MCF 10A (cell line): ENCODE data around the gene APOA1. TPM values are rescaled to one million over a fixed set of nuclear protein-coding genes. Genes with fewer than 3 reads are reported as not detected.
A peak's percentile ranks its signal among the peaks of the same experiment; 100 is the strongest.

Experiments
- BruUV-seq: library from RNA; stranded (reverse); fragments of 400-500 nt; replicated peaks from 2 replicates; lab custom pipeline; 2021; lab: Mats Ljungman, UMichigan
- CTCF ChIA-PET: fragments of 300-600 bp; sonication (Branson Sonifier 250); formaldehyde crosslinking; extraction: SDS; loops from one replicate; lab custom pipeline; 2021; ENCODE audit warnings: antibody characterized with exemption, inconsistent platforms; lab: Yijun Ruan, JAX
- POLR2A ChIA-PET: fragments of 300-600, 350-650 bp; sonication (Branson Sonifier 250); formaldehyde crosslinking; extraction: SDS; loops from one replicate; lab custom pipeline; 2020; ENCODE audit warnings: antibody characterized with exemption, inconsistent platforms; lab: Yijun Ruan, JAX
- DNase-seq: peaks from one replicate; pipeline ENCODE4 v3.0.0-alpha.2; 2018; ENCODE audit not compliant: unreplicated experiment
- H3K27ac Mint-ChIP-seq: one replicate; pipeline ENCODE4 v1.8.0; 2022; ENCODE audit warnings: mild to moderate bottlenecking, low read depth, mixed read lengths; ENCODE audit not compliant: unreplicated experiment
- H3K27me3 Mint-ChIP-seq: one replicate; pipeline ENCODE4 v1.8.0; 2022; ENCODE audit warnings: mixed read lengths; ENCODE audit not compliant: insufficient read depth, unreplicated experiment
- H3K36me3 Mint-ChIP-seq: one replicate; pipeline ENCODE4 v1.8.0; 2022; ENCODE audit warnings: mild to moderate bottlenecking, moderate library complexity, mixed read lengths; ENCODE audit not compliant: insufficient read depth, unreplicated experiment
- H3K4me1 Mint-ChIP-seq: one replicate; pipeline ENCODE4 v1.8.0; 2022; ENCODE audit warnings: mixed read lengths; ENCODE audit not compliant: insufficient read depth, unreplicated experiment
- H3K4me3 Mint-ChIP-seq: one replicate; pipeline ENCODE4 v1.8.0; 2022; ENCODE audit warnings: mild to moderate bottlenecking, moderate library complexity, mixed read lengths; ENCODE audit not compliant: unreplicated experiment
- H3K9me3 Mint-ChIP-seq: one replicate; pipeline ENCODE4 v1.8.0; 2022; ENCODE audit warnings: mixed read lengths; ENCODE audit not compliant: unreplicated experiment
- CTCF ChIP-seq: fragments of 200-600 bp; IDR thresholded peaks from one replicate; pipeline ENCODE4 v1.8.0; 2022; ENCODE audit warnings: antibody characterized with exemption, mild to moderate bottlenecking; ENCODE audit not compliant: unreplicated experiment
- intact Hi-C: fragments of 100-400 bp; cut with micrococcal nuclease; formaldehyde crosslinking; loops from 2 replicates; pipeline ENCODE4 v1.14.1; 2022
- total RNA-seq: library from RNA; stranded (reverse); gene quantifications from 2 replicates; pipeline ENCODE4 v1.2.3, GENCODE V29; 2022

The APOA1 gene
- total RNA-seq, 1 experiment from 2014 or later: not detected

GRCh38 chr11:116821050-116821918 lies 16.1 kb downstream of the APOA1 start:
- TF ChIP-seq CTCF: no peak
- CTCF ChIA-PET: interaction anchor here (1.2 to 2.5 kb wide), 3 partner anchors 15 to 195 kb away, joined by 3 to 16 read pairs (median 5); partner anchors contain the start of gene APOA1
- Mint-ChIP-seq H3K4me3 (no peak overlapping the region), H3K27me3 (no peaks in the 10 kb centered on the region), H3K4me1 (no peaks in the 10 kb centered on the region), H3K27ac (no peak overlapping the region), H3K36me3 (no peaks in the 10 kb centered on the region), H3K9me3 (no peaks in the 10 kb centered on the region)
- intact Hi-C loops: no loop called here
- no peak for DNase-seq
- POLR2A ChIA-PET: interaction anchor here (0.9 to 1.3 kb wide), 3 partner anchors 12 to 33 kb away, joined by 3 to 4 read pairs (median 3); partner anchors contain the start of gene ZPR1
- BruUV-seq: no TSS peak

- no peak overlapping the region for H3K4me3 Mint-ChIP-seq
- H3K27ac Mint-ChIP-seq: no peak overlapping the region
- ChIA-PET CTCF (interaction anchor here (0.7 kb wide), 1 partner anchor 602 kb away, joined by 3 read pairs; no protein-coding TSS in a partner anchor), POLR2A (no interaction called here)
- intact Hi-C loops: no loop called here
- TF ChIP-seq CTCF: no peak
- no peaks in the 10 kb centered on the region for H3K4me1 Mint-ChIP-seq
- no peaks in the 10 kb centered on the region for H3K27me3 Mint-ChIP-seq
- H3K9me3 Mint-ChIP-seq: no peaks in the 10 kb centered on the region
- H3K36me3 Mint-ChIP-seq: no peaks in the 10 kb centered on the region
- BruUV-seq: no TSS peak
- no peak for DNase-seq
Measured at GRCh38 chr11:116819049-116819448, 18.4 kb downstream of the APOA1 start.

- no peak for TF ChIP-seq CTCF
- intact Hi-C loops: no loop called here
- Mint-ChIP-seq H3K4me1 (peaks cover 6% of the 10 kb centered on the region), H3K4me3 (no peak overlapping the region), H3K9me3 (no peaks in the 10 kb centered on the region), H3K36me3 (peaks cover 7% of the 10 kb centered on the region), H3K27ac (no peak overlapping the region), H3K27me3 (no peaks in the 10 kb centered on the region)
- no peak for DNase-seq
- BruUV-seq: no TSS peak
- ChIA-PET CTCF (no interaction called here), POLR2A (no interaction called here)
Measured at GRCh38 chr11:116814502-116814901, 22.9 kb downstream of the APOA1 start.

GRCh38 chr11:116813781-116814471 lies 23.5 kb downstream of the APOA1 start:
- BruUV-seq: no TSS peak
- TF ChIP-seq CTCF: no peak
- H3K9me3 Mint-ChIP-seq: no peaks in the 10 kb centered on the region
- ChIA-PET CTCF (interaction anchor here (0.6 to 1.6 kb wide), 3 partner anchors 16 to 23 kb away, joined by 3 to 6 read pairs (median 3); no protein-coding TSS in a partner anchor), POLR2A (interaction anchor here (0.9 kb wide), 1 partner anchor 41 kb away, joined by 4 read pairs; the partner anchor contains the start of gene BUD13)
- no peaks in the 10 kb centered on the region for H3K27me3 Mint-ChIP-seq
- H3K36me3 Mint-ChIP-seq: peaks cover 13% of the 10 kb centered on the region
- peak overlapping the region; percentile 35 for H3K27ac Mint-ChIP-seq
- intact Hi-C loops: no loop called here
- peaks cover 10% of the 10 kb centered on the region for H3K4me1 Mint-ChIP-seq
- H3K4me3 Mint-ChIP-seq: no peak overlapping the region
- no peak for DNase-seq
